Breast epithelium (tissue), 3 donors: ENCODE results near the gene HNRNPDL.

Experiments
- CTCF ChIP-seq, 3 donors: fragments of 450-650 bp; IDR thresholded peaks; one replicate each; pipeline ENCODE4 v1.5.1; 2016 to 2017; ENCODE audit warnings: antibody characterized with exemption in 3 of 3, mild to moderate bottlenecking in 3 of 3, moderate library complexity in 3 of 3
- POLR2A ChIP-seq: fragments of 450-650 bp; IDR thresholded peaks from one replicate; pipeline ENCODE4 v1.6.1; 2016; ENCODE audit warnings: antibody characterized with exemption, mild to moderate bottlenecking, moderate library complexity

- no peak for TF ChIP-seq CTCF (IDR thresholded peaks at IDR 0.05)
- TF ChIP-seq POLR2A = no peak
Observed at GRCh38 chr4:82479562-82479961, 49.3 kb upstream of the HNRNPDL start.
